HTR-8/SVneo (cell line): ENCODE data around the gene INPP5E.
"Not testable (repeated sequence)": the region's sequence is repeated elsewhere in the genome, so short reads cannot be mapped to it uniquely, and the experiment has no call there.

Source experiments
- DNase-seq: peaks from one replicate; pipeline ENCODE4 v3.0.0; 2011; ENCODE audit warnings: low spot score, mixed read lengths; ENCODE audit not compliant: insufficient read length
- FAIRE-seq: peaks from 2 replicates; lab custom pipeline; 2011; peaks lifted over from hg19 to GRCh38; lab: Jason Lieb, UNC

The INPP5E gene

GRCh38 chr9:136409557-136410455 is 29.8 kb downstream of the INPP5E start:
- DNase-seq (peak; percentile 41), FAIRE-seq (no peak)

- no peak for DNase-seq
- no peak for FAIRE-seq
Observed at GRCh38 chr9:136407911-136408310, 31.7 kb downstream of the INPP5E start.

GRCh38 chr9:136407061-136407460 is 32.6 kb downstream of the INPP5E start:
- FAIRE-seq, DNase-seq: not testable (repeated sequence)

GRCh38 chr9:136405904-136406303 is 33.7 kb downstream of the INPP5E start:
- not testable (repeated sequence) for FAIRE-seq, DNase-seq

GRCh38 chr9:136405481-136405880 is 34.2 kb downstream of the INPP5E start:
- FAIRE-seq (no peak), DNase-seq (no peak)

- DNase-seq (no peak), FAIRE-seq (no peak)
Observed at GRCh38 chr9:136404801-136405136, 34.9 kb downstream of the INPP5E start.

GRCh38 chr9:136403915-136404800 is 35.5 kb downstream of the INPP5E start:
- DNase-seq (no peak), FAIRE-seq (no peak)

- DNase-seq, result no peak
- FAIRE-seq, result no peak
Observed at GRCh38 chr9:136403538-136403914, 36.1 kb downstream of the INPP5E start.

- no peak for DNase-seq
- no peak for FAIRE-seq
Observed at GRCh38 chr9:136402067-136402466, 37.6 kb downstream of the INPP5E start.

- DNase-seq (no peak), FAIRE-seq (no peak)
Observed at GRCh38 chr9:136401173-136401922, 38.3 kb downstream of the INPP5E start.

GRCh38 chr9:136400038-136400834 is 39.4 kb downstream of the INPP5E start, which contains the start of gene SNAPC4:
SNAPC4 (minus strand) TSS chr9:136400170; CDS start chr9:136398428, 1,742 bp downstream.
- peak; percentile 4 for FAIRE-seq
- DNase-seq, result peak; percentile 91

- peak; percentile 5 for DNase-seq
- FAIRE-seq, result no peak
Observed at GRCh38 chr9:136399176-136400037, 40.2 kb downstream of the INPP5E start.

- no peak for DNase-seq
- no peak for FAIRE-seq
Observed at GRCh38 chr9:136398286-136398685, 41.4 kb downstream of the INPP5E start.

- no peak for DNase-seq
- FAIRE-seq, result no peak
Observed at GRCh38 chr9:136397643-136398042, 42.0 kb downstream of the INPP5E start.

- DNase-seq, result no peak
- no peak for FAIRE-seq
Observed at GRCh38 chr9:136396219-136396515, 43.5 kb downstream of the INPP5E start.

- FAIRE-seq (no peak), DNase-seq (no peak)
Observed at GRCh38 chr9:136395345-136396218, 44.1 kb downstream of the INPP5E start.

GRCh38 chr9:136395020-136395340 is 44.7 kb downstream of the INPP5E start:
- no peak for DNase-seq
- no peak for FAIRE-seq
